B cell (primary cell): ENCODE data around the gene GPC3. TPM values are rescaled to one million over a fixed set of nuclear protein-coding genes. Genes with fewer than 3 reads are reported as not detected.

ENCODE experiments used
- ATAC-seq: fragments of 200-7000 bp; cut with Tn5 transposase; one replicate; pipeline ENCODE4 v1.10.0; 2021; ENCODE audit warnings: low read depth, mild to moderate bottlenecking, moderate number of reproducible peaks, moderate library complexity
- CTCF ChIA-PET: fragments of 350-600 bp; sonication (Branson Sonifier 250); formaldehyde crosslinking; loops from one replicate; lab custom pipeline; 2021; ENCODE audit warnings: antibody characterized with exemption, inconsistent platforms; lab: Charles Lee
- POLR2A ChIA-PET: fragments of 350-600 bp; sonication (Branson Sonifier 250); formaldehyde crosslinking; loops from one replicate; lab custom pipeline; 2021; ENCODE audit warnings: antibody characterized with exemption; lab: Charles Lee
- DNase-seq: peaks from one replicate; pipeline ENCODE4 v3.0.0; 2013
- H2AFZ ChIP-seq: 2 replicates; pipeline ENCODE4 v1.6.1; 2012; ENCODE audit warnings: mild to moderate bottlenecking, low read depth, low read length; ENCODE audit not compliant: insufficient read depth, poor library complexity, severe bottlenecking
- H3K27ac ChIP-seq, 2 donors: 1 replicate in 1 of 2; 2 replicates in 1 of 2; pipeline ENCODE4 v1.5.1; 2012 to 2013; ENCODE audit warnings: low read length in 2 of 2, mild to moderate bottlenecking in 2 of 2, moderate library complexity in 1 of 2
- H3K27me3 ChIP-seq, 4 experiments: fragments of 200-600 bp in 1 of 4; sonication (generic) in 1 of 4; replicated peaks in 1 of 4; 1 replicate in 2 of 4; 2 replicates in 2 of 4; pipeline versions ENCODE4 v1.6.1 to v1.7.0; 2013 to 2016; ENCODE audit warnings: low read length in 3 of 4, mild to moderate bottlenecking in 2 of 4, mixed read lengths in 1 of 4, moderate library complexity in 1 of 4; ENCODE audit not compliant: insufficient read depth in 4 of 4, control insufficient read depth in 3 of 4; ENCODE audit errors: control extremely low read depth in 1 of 4
- H3K36me3 ChIP-seq, 2 experiments: replicated peaks in 1 of 2; 1 replicate in 1 of 2; 2 replicates in 1 of 2; pipeline versions ENCODE4 v1.6.1 to v1.7.1; 2013; ENCODE audit warnings: low read length in 1 of 2; ENCODE audit not compliant: insufficient read depth in 2 of 2, control insufficient read depth in 1 of 2; ENCODE audit errors: control extremely low read depth in 1 of 2, extremely low read depth in 1 of 2
- H3K4me1 ChIP-seq, 2 donors: fragments of 200-600 bp in 1 of 2; sonication (generic) in 1 of 2; 1 replicate in 1 of 2; 2 replicates in 1 of 2; pipeline versions ENCODE4 v1.5.1 to v1.6.1; 2013 to 2017; ENCODE audit warnings: low read length in 2 of 2; ENCODE audit not compliant: control insufficient read depth in 2 of 2, insufficient read depth in 2 of 2
- H3K4me2 ChIP-seq: replicated peaks from 2 replicates; pipeline ENCODE3; 2012; ENCODE audit warnings: mild to moderate bottlenecking, low read depth, low read length; ENCODE audit not compliant: poor library complexity, severe bottlenecking
- H3K4me3 ChIP-seq, 5 experiments: fragments of 200-600 bp in 1 of 5; sonication (generic) in 1 of 5; 1 replicate in 3 of 5; 2 replicates in 2 of 5; pipeline versions ENCODE4 v1.5.1 to v1.7.0; 2011 to 2016; ENCODE audit warnings: low read length in 4 of 5, mild to moderate bottlenecking in 4 of 5, low read depth in 2 of 5, control low read depth in 1 of 5, moderate library complexity in 1 of 5; ENCODE audit not compliant: insufficient read depth in 1 of 5; ENCODE audit errors: control extremely low read depth in 1 of 5, extremely low read depth in 1 of 5
- H3K79me2 ChIP-seq: fragments of 200-600 bp; sonication (generic); one replicate; pipeline ENCODE4 v1.6.0; 2016; ENCODE audit warnings: low read length; ENCODE audit not compliant: control insufficient read depth, insufficient read depth
- H3K9ac ChIP-seq: fragments of 200-600 bp; sonication (generic); 2 replicates; pipeline ENCODE4 v1.6.1; 2017; ENCODE audit warnings: mild to moderate bottlenecking, low read length, moderate library complexity
- H3K9me3 ChIP-seq, 3 donors: one replicate each; pipeline versions ENCODE4 v1.6.1 to v1.7.1; 2013; ENCODE audit warnings: low read length in 2 of 3; ENCODE audit not compliant: control insufficient read depth in 2 of 3, insufficient read depth in 1 of 3; ENCODE audit errors: control extremely low read depth in 1 of 3
- H4K20me1 ChIP-seq: 2 replicates; pipeline ENCODE4 v1.6.0; 2012; ENCODE audit warnings: mild to moderate bottlenecking, low read length; ENCODE audit not compliant: insufficient read depth, control insufficient read depth, poor library complexity, severe bottlenecking
- H3K27ac Mint-ChIP-seq: one replicate; pipeline ENCODE4 v1.8.0; 2021; ENCODE audit warnings: mixed read lengths
- H3K27me3 Mint-ChIP-seq: one replicate; pipeline ENCODE4 v1.8.0; 2021; ENCODE audit warnings: mixed read lengths
- H3K4me1 Mint-ChIP-seq: one replicate; pipeline ENCODE4 v1.8.0; 2021; ENCODE audit warnings: mixed read lengths
- H3K4me3 Mint-ChIP-seq: one replicate; pipeline ENCODE4 v1.8.0; 2021; ENCODE audit warnings: mixed read lengths
- H3K9me3 Mint-ChIP-seq: one replicate; pipeline ENCODE4 v1.8.0; 2022; ENCODE audit warnings: mixed read lengths; ENCODE audit not compliant: insufficient read depth
- EZH2 ChIP-seq: IDR thresholded peaks from 2 replicates; pipeline ENCODE4 v1.6.1; 2012; ENCODE audit warnings: borderline replicate concordance, low read depth, mild to moderate bottlenecking, moderate library complexity, low read length; ENCODE audit not compliant: insufficient read depth, poor library complexity, severe bottlenecking
- WGBS: methylation state at CpG from one replicate; pipeline ENCODE4 v1.1.5; 2013; ENCODE audit warnings: missing lambda C conversion rate; ENCODE audit not compliant: insufficient coverage; 5-methylcytosine and 5-hydroxymethylcytosine counted together
- intact Hi-C: fragments of 100-400 bp; cut with micrococcal nuclease; formaldehyde crosslinking; loops from one replicate; pipeline ENCODE4 v1.10.0; 2022
- polyA plus RNA-seq: library from polyadenylated mRNA; depleted of rRNA; stranded (reverse); fragments of >200 nt; gene quantifications from 2 replicates; pipeline ENCODE4 v1.2.3, GENCODE V29; 2012
- total RNA-seq, 2 donors: library from RNA; stranded (reverse); fragments of 120-200 nt in 1 of 2; gene quantifications; 1 replicate in 1 of 2; 2 replicates in 1 of 2; pipeline versions ENCODE4 v1.2.3 to v1.2.4, GENCODE V29; 2013 to 2022
- TF ChIP-seq, protein P1 (sequence below): fragments of 200-600 bp; IDR thresholded peaks from one replicate; pipeline ENCODE4 v1.8.0; 2022; ENCODE audit warnings: antibody characterized with exemption, mild to moderate bottlenecking

GPC3 gene
- total and polyA plus RNA-seq, 2 donors (not counting 1 experiment from before 2014, with no cell fraction given), result not detected

- no CpG with 5 or more reads among the region's 4 CpGs for WGBS
- H3K9me3 ChIP-seq, result no peaks in the 10 kb centered on the region
- CTCF ChIA-PET, result interaction anchor here (1.3 kb wide), 1 partner anchor 205 kb away, joined by 3 read pairs; no protein-coding TSS in a partner anchor
- H3K9ac ChIP-seq, result no peak overlapping the region
- ATAC-seq, result no peak
- no peaks in the 10 kb centered on the region for H4K20me1 ChIP-seq
- POLR2A ChIA-PET, result no interaction called here
- Mint-ChIP-seq H3K27ac (no peak overlapping the region), H3K27me3 (no peaks in the 10 kb centered on the region), H3K4me1 (no peaks in the 10 kb centered on the region), H3K4me3 (no peak overlapping the region), H3K9me3 (no peaks in the 10 kb centered on the region)
- H3K4me3 ChIP-seq, result no peak overlapping the region
- H3K79me2 ChIP-seq, result no peaks in the 10 kb centered on the region
- H3K27me3 ChIP-seq, result no peaks in the 10 kb centered on the region
- H2AFZ ChIP-seq, result no peak overlapping the region
- intact Hi-C loops, result no loop called here
- no peaks in the 10 kb centered on the region for H3K36me3 ChIP-seq
- H3K4me2 ChIP-seq, result no peak overlapping the region
- no peaks in the 10 kb centered on the region for H3K4me1 ChIP-seq
- TF ChIP-seq, protein P1, sequence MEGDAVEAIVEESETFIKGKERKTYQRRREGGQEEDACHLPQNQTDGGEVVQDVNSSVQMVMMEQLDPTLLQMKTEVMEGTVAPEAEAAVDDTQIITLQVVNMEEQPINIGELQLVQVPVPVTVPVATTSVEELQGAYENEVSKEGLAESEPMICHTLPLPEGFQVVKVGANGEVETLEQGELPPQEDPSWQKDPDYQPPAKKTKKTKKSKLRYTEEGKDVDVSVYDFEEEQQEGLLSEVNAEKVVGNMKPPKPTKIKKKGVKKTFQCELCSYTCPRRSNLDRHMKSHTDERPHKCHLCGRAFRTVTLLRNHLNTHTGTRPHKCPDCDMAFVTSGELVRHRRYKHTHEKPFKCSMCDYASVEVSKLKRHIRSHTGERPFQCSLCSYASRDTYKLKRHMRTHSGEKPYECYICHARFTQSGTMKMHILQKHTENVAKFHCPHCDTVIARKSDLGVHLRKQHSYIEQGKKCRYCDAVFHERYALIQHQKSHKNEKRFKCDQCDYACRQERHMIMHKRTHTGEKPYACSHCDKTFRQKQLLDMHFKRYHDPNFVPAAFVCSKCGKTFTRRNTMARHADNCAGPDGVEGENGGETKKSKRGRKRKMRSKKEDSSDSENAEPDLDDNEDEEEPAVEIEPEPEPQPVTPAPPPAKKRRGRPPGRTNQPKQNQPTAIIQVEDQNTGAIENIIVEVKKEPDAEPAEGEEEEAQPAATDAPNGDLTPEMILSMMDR, result no peak
- TF ChIP-seq EZH2, result no peak
- DNase-seq, result no peak
- H3K27ac ChIP-seq, result no peak overlapping the region
These were observed 398.3 kb downstream of the GPC3 start for GRCh38 chrX:133587071-133587470.

- H3K4me3 ChIP-seq, result no peak overlapping the region
- no peaks in the 10 kb centered on the region for H3K4me1 Mint-ChIP-seq
- H3K36me3 ChIP-seq, result no peaks in the 10 kb centered on the region
- H3K4me1 ChIP-seq, result no peaks in the 10 kb centered on the region
- no peaks in the 10 kb centered on the region for H3K9me3 Mint-ChIP-seq
- WGBS, result no CpG with 5 or more reads among the region's 4 CpGs
- no peaks in the 10 kb centered on the region for H3K9me3 ChIP-seq
- H4K20me1 ChIP-seq, result no peaks in the 10 kb centered on the region
- no peak overlapping the region for H3K27ac Mint-ChIP-seq
- no peak overlapping the region for H3K4me2 ChIP-seq
- POLR2A ChIA-PET, result no interaction called here
- ATAC-seq (no peak), DNase-seq (no peak)
- CTCF ChIA-PET, result interaction anchor here (0.5 to 1.3 kb wide), 2 partner anchors 206 to 344 kb away, joined by 3 read pairs; no protein-coding TSS in a partner anchor
- no peaks in the 10 kb centered on the region for H3K27me3 Mint-ChIP-seq
- TF ChIP-seq, protein P1, result no peak
- no peak for TF ChIP-seq EZH2
- H3K79me2 ChIP-seq, result no peaks in the 10 kb centered on the region
- intact Hi-C loops, result no loop called here
- H3K9ac ChIP-seq, result no peak overlapping the region
- H2AFZ ChIP-seq, result no peak overlapping the region
- H3K27ac ChIP-seq, result no peak overlapping the region
- no peak overlapping the region for H3K4me3 Mint-ChIP-seq
- no peaks in the 10 kb centered on the region for H3K27me3 ChIP-seq
These were observed 399.0 kb downstream of the GPC3 start for GRCh38 chrX:133586443-133586842.
